GM23338 (cell line): ENCODE data around the gene FCER2. TPM values are rescaled to one million over a fixed set of nuclear protein-coding genes. Genes with fewer than 3 reads are reported as not detected.

ENCODE experiments used
- ATAC-seq: fragments of 200-7000 bp; cut with Tn5 transposase; 3 replicates; pipeline ENCODE4 v1.9.1; 2020
- DNase-seq: peaks from one replicate; pipeline ENCODE4 v3.0.0-alpha.2; 2015; ENCODE audit warnings: low spot score
- H2AFZ ChIP-seq: fragments of 200-600 bp; sonication (generic); 2 replicates; pipeline ENCODE4 v1.8.0; 2016; ENCODE audit warnings: antibody characterized with exemption, mild to moderate bottlenecking, moderate library complexity
- H3F3A ChIP-seq: fragments of 200-600 bp; sonication (generic); replicated peaks from 2 replicates; pipeline ENCODE4 v1.8.0; 2017; ENCODE audit warnings: antibody characterized with exemption, mixed run types, low read depth
- H3K27ac ChIP-seq: fragments of 200-600 bp; sonication (generic); 2 replicates; pipeline ENCODE4 v1.6.1; 2016; ENCODE audit warnings: low read depth
- H3K27me3 ChIP-seq: fragments of 200-600 bp; sonication (generic); 2 replicates; pipeline ENCODE4 v1.8.0; 2016; ENCODE audit warnings: mild to moderate bottlenecking, mixed run types, moderate library complexity; ENCODE audit not compliant: insufficient read depth
- H3K36me3 ChIP-seq: fragments of 200-600 bp; sonication (generic); 2 replicates; pipeline ENCODE4 v1.8.0; 2016; ENCODE audit warnings: mild to moderate bottlenecking; ENCODE audit not compliant: insufficient read depth
- H3K4me1 ChIP-seq: fragments of 200-600 bp; sonication (generic); 2 replicates; pipeline ENCODE4 v1.8.0; 2016; ENCODE audit warnings: mild to moderate bottlenecking, moderate library complexity; ENCODE audit not compliant: insufficient read depth
- H3K4me2 ChIP-seq: fragments of 200-600 bp; sonication (generic); 2 replicates; pipeline ENCODE4 v1.7.1; 2017; ENCODE audit warnings: mixed run types
- H3K4me3 ChIP-seq: fragments of 200-600 bp; sonication (generic); 2 replicates; pipeline ENCODE4 v1.6.1; 2016; ENCODE audit warnings: mixed run types
- H3K79me2 ChIP-seq: fragments of 200-600 bp; sonication (generic); replicated peaks from 2 replicates; pipeline ENCODE4 v1.8.0; 2017; ENCODE audit warnings: mild to moderate bottlenecking; ENCODE audit not compliant: insufficient read depth
- H3K9me2 ChIP-seq: fragments of 200-600 bp; sonication (generic); 2 replicates; pipeline ENCODE4 v1.8.0; 2017; ENCODE audit not compliant: insufficient read depth
- H4K20me1 ChIP-seq: fragments of 200-600 bp; sonication (generic); replicated peaks from 2 replicates; pipeline ENCODE4 v1.8.0; 2017; ENCODE audit warnings: mild to moderate bottlenecking; ENCODE audit not compliant: insufficient read depth
- H3K27ac Mint-ChIP-seq: 2 replicates; pipeline ENCODE4 v1.8.0; 2020; ENCODE audit warnings: inconsistent platforms, mild to moderate bottlenecking, moderate library complexity, mixed read lengths
- H3K27me3 Mint-ChIP-seq: 3 replicates; pipeline ENCODE4 v1.8.0; 2022; ENCODE audit warnings: low read depth, mild to moderate bottlenecking, moderate library complexity, mixed read lengths, inconsistent platforms; ENCODE audit not compliant: insufficient read depth, poor library complexity
- H3K36me3 Mint-ChIP-seq: 3 replicates; pipeline ENCODE4 v1.8.0; 2021; ENCODE audit warnings: low read depth, mild to moderate bottlenecking, inconsistent platforms, moderate library complexity, mixed read lengths
- H3K4me1 Mint-ChIP-seq: 3 replicates; pipeline ENCODE4 v1.8.0; 2020; ENCODE audit warnings: mild to moderate bottlenecking, inconsistent platforms, mixed read lengths
- H3K4me3 Mint-ChIP-seq: 3 replicates; pipeline ENCODE4 v1.8.0; 2021; ENCODE audit warnings: moderate library complexity, mild to moderate bottlenecking, inconsistent platforms, mixed read lengths
- H3K9me3 Mint-ChIP-seq: 3 replicates; pipeline ENCODE4 v1.8.0; 2020; ENCODE audit warnings: moderate library complexity, mild to moderate bottlenecking, inconsistent platforms, mixed read lengths
- CREB1 ChIP-seq: fragments of 250-450 bp; sonication (Bioruptor Pico); IDR thresholded peaks from 2 replicates; pipeline ENCODE4 v1.5.0; 2020; ENCODE audit warnings: low read depth, mild to moderate bottlenecking, moderate library complexity
- EZH2 ChIP-seq: fragments of 200-600 bp; sonication (generic); IDR thresholded peaks from one replicate; pipeline ENCODE4 v1.8.0; 2017; ENCODE audit warnings: antibody characterized with exemption, mild to moderate bottlenecking, low read depth; ENCODE audit not compliant: unreplicated experiment
- EZH2phosphoT487 ChIP-seq: fragments of 200-600 bp; sonication (generic); IDR thresholded peaks from one replicate; pipeline ENCODE4 v1.8.1; 2018; ENCODE audit warnings: antibody characterized with exemption; ENCODE audit not compliant: unreplicated experiment
- JUNB ChIP-seq: IDR thresholded peaks from one replicate; pipeline ENCODE4 v1.6.1; 2016; ENCODE audit warnings: antibody characterized with exemption; ENCODE audit not compliant: unreplicated experiment
- NANOG ChIP-seq: IDR thresholded peaks from 2 replicates; pipeline ENCODE4 v1.6.1; 2016; ENCODE audit warnings: antibody characterized with exemption, borderline replicate concordance
- REST ChIP-seq: IDR thresholded peaks from one replicate; pipeline ENCODE4 v1.6.1; 2018; ENCODE audit warnings: antibody characterized with exemption; ENCODE audit not compliant: unreplicated experiment
- ZNF331 ChIP-seq: fragments of 250-450 bp; sonication (Bioruptor Pico); IDR thresholded peaks from 2 replicates; pipeline ENCODE4 v1.5.0; 2020; ENCODE audit warnings: low read depth, mild to moderate bottlenecking, moderate library complexity
- ZNF462 ChIP-seq: fragments of 250-450 bp; sonication (Bioruptor Pico); IDR thresholded peaks from 2 replicates; pipeline ENCODE4 v1.5.0; 2020; ENCODE audit warnings: mild to moderate bottlenecking, moderate library complexity
- polyA plus RNA-seq: library from polyadenylated mRNA; unstranded; fragments of >200 nt; fragmentation: Nextera tagmentation; extraction: Ambion mirVana; gene quantifications from 2 replicates; pipeline ENCODE4 v1.2.1, GENCODE V29; 2016
- total RNA-seq: library from RNA; depleted of rRNA; stranded (reverse); fragments of >200 nt; shearing (Covaris generic); gene quantifications from 2 replicates; pipeline ENCODE4 v1.2.3, GENCODE V29; 2014

Gene FCER2
- total and polyA plus RNA-seq, 2 experiments from 2014 or later, result 0.29 TPM; not detected in 1

GRCh38 chr19:7709932-7710460 is 8.1 kb upstream of the FCER2 start:
- ATAC-seq, result no peak
- no peaks in the 10 kb centered on the region for H3K9me2 ChIP-seq
- H3K27ac Mint-ChIP-seq, result no peak overlapping the region
- no peak overlapping the region for H3K27ac ChIP-seq
- no peaks in the 10 kb centered on the region for H3K4me1 Mint-ChIP-seq
- no peak overlapping the region for H3K4me3 Mint-ChIP-seq
- no peak overlapping the region for H3K4me3 ChIP-seq
- H3K36me3 ChIP-seq, result no peaks in the 10 kb centered on the region
- no peak overlapping the region for H3K4me2 ChIP-seq
- H3F3A ChIP-seq, result no peaks in the 10 kb centered on the region
- no peaks in the 10 kb centered on the region for H3K4me1 ChIP-seq
- H3K36me3 Mint-ChIP-seq, result no peaks in the 10 kb centered on the region; the same call in 2 of the 3 replicates
- H3K9me3 Mint-ChIP-seq, result no peaks in the 10 kb centered on the region
- H3K79me2 ChIP-seq, result no peaks in the 10 kb centered on the region
- no peak overlapping the region for H2AFZ ChIP-seq
- H4K20me1 ChIP-seq, result no peaks in the 10 kb centered on the region
- no peaks in the 10 kb centered on the region for H3K27me3 ChIP-seq
- peaks cover 13% of the 10 kb centered on the region for H3K27me3 Mint-ChIP-seq
- DNase-seq, result no peak
- no peak for TF ChIP-seq CREB1
- no peak for TF ChIP-seq REST
- TF ChIP-seq NANOG, result no peak

GRCh38 chr19:7706955-7707456 is 5.1 kb upstream of the FCER2 start:
- Histone ChIP-seq H4K20me1 (no peaks in the 10 kb centered on the region), H3K27ac (no peak overlapping the region), H3K27me3 (no peaks in the 10 kb centered on the region), H3F3A (no peaks in the 10 kb centered on the region), H3K79me2 (no peaks in the 10 kb centered on the region), H2AFZ (no peak overlapping the region), H3K4me3 (no peak overlapping the region), H3K36me3 (no peaks in the 10 kb centered on the region), H3K4me1 (no peaks in the 10 kb centered on the region), H3K9me2 (no peaks in the 10 kb centered on the region), H3K4me2 (no peak overlapping the region)
- Mint-ChIP-seq H3K9me3 (no peaks in the 10 kb centered on the region), H3K4me3 (no peak overlapping the region), H3K36me3 (no peaks in the 10 kb centered on the region; the same call in 2 of the 3 replicates), H3K27me3 (peaks cover 10% of the 10 kb centered on the region), H3K4me1 (no peaks in the 10 kb centered on the region), H3K27ac (no peak overlapping the region)
- ATAC-seq (no peak), DNase-seq (no peak)
- TF ChIP-seq REST (no peak), JUNB (no peak), ZNF331 (CRISPR knock-in tag) (no peak), EZH2 (no peak), EZH2phosphoT487 (no peak), ZNF462 (CRISPR knock-in tag) (no peak)
